HG02884 (cell line): ENCODE data around the gene COCH.
"Not testable (repeated sequence)": the region's sequence is repeated elsewhere in the genome, so short reads cannot be mapped to it uniquely, and the experiment has no call there.

Source experiments
- ATAC-seq: cut with Tn5 transposase; IDR thresholded peaks from one replicate; pipeline ENCODE4 v1.9.1; 2021; ENCODE audit warnings: mild to moderate bottlenecking, moderate library complexity; ENCODE audit not compliant: unreplicated experiment

Gene COCH

GRCh38 chr14:30921305-30921704 is 46.9 kb downstream of the COCH start:
- ATAC-seq = no peak

DNA sequence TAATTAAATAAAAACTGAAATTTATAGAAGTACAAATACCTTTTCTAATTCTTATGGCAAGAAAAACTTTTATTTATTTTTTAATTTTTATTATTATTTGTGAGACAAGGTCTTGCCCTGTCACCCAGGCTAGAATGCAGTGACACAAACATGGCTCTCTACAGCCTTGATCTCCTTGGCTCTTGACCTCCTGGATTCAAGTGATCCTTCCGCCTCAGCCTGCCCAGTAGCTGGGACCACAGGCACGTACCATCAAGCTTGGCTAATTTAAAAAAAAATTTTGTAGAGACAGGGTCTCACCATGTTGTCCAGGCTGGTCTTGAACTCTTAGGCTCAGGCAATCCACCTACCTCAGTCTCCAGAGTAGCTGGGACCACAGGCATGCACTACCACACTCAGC is 47.4 kb downstream of the COCH start:
- no peak for ATAC-seq

DNA sequence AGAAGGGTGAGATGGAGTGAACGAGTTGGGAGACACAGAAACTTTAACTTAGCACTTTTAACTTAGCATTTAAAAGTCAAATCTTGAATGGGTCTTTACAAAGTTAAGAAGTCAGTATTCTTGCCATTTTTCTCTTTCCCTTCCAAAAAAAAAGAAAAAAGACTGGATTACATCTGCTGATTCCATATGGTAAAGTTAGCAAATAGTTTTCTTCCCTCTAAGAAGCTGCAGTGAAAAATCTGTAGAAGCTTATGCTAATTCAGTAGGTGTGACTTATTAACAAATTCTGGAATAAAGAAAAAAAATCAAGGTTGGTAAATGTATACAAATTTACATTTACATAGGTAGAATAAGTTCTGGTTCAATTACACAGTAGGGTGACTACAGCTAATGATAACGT is 50.9 kb downstream of the COCH start:
- ATAC-seq = no peak

- ATAC-seq = no peak
Measured at GRCh38 chr14:30928462-30928861, 54.1 kb downstream of the COCH start.

DNA sequence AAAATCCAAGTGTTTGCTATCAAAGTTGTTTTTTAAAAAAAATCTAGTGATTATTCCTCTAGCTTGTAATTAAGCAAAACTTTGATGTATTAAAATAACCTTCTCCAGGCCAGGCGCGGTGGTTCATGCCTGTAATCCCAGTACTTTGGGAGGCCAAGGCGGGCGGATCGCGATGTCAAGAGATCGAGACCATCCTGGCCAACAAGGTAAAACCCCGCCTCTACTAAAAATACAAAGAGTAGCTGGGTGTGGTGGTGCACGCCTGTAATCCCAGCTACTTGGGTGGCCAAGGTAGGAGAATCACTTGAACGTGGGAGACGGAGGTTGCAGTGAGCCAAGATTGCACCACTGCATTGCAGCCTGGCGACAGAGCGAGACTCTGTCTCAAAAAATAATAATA is 59.6 kb downstream of the COCH start:
- ATAC-seq = not testable (repeated sequence)

DNA sequence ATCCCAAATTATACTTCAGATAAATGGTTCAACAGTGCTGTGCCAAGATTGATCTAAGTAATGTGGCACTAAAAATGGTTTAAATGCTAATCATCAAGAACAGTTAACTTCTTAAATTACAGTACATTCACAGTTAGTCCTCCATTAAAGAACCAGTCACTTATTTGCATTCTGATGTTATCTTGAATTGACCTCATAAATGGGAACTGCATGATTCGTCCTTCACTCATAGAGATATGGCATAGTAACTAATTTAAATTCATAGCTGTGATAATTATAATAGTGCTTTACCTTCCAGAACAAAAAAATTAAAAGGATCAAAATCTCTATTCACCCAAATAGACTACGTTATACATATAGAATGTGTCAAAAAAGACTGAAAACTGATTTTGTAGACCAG is 61.1 kb downstream of the COCH start:
- ATAC-seq = no peak

DNA sequence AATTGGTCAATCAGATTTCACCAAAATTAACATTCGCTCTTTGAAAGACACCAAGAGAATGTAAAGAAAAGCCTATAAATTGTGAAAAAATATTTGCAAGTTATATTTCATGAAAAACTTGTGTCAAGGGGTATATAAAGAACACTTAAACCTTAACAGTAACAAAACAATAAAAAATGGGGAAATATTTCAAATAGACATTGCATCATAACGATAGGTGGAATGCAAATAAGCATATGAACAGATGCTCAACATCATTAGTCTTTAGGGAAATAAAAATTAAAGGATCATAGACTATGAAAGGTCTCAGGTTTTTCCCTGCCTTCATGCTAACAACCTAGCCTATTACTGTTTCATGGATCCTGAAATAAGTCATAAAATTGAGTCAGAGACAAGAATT is 64.3 kb downstream of the COCH start:
- ATAC-seq = no peak
